ENCODE results near the gene TGFBR2.
A peak's percentile ranks its signal among the peaks of the same experiment; 100 is the strongest.

Gene TGFBR2

GRCh38 chr3:30644615-30645014 is 38.2 kb downstream of the TGFBR2 start:
- no peak for TF ChIP-seq CTCF (IDR thresholded peaks at IDR 0.05; ENCODE audit: low read depth, low read length)
- TF ChIP-seq EZH2phosphoT487 (IDR thresholded peaks at IDR 0.05; ENCODE audit: low read depth): no peak
- Histone ChIP-seq H3K36me3 (replicated peaks; ENCODE audit: low read depth, low read length) (peaks cover 23% of the 10 kb centered on the region), H3K27ac (ENCODE audit: low read length) (no peak overlapping the region), H3K9me3 (ENCODE audit: insufficient read depth, low read length) (no peaks in the 10 kb centered on the region), H2AFZ (ENCODE audit: low read depth, low read length) (no peak overlapping the region), H3K27me3 (ENCODE audit: low read depth, low read length) (peaks cover 26% of the 10 kb centered on the region), H3K4me2 (ENCODE audit: low read length) (peak overlapping the region; percentile 11; the same call in 1 of the 2 replicates), H3K4me3 (ENCODE audit: low read length) (no peak overlapping the region), H3K79me2 (ENCODE audit: low read length) (peaks cover 36% of the 10 kb centered on the region), H3K9ac (ENCODE audit: low read length) (no peak overlapping the region), H3K4me1 (ENCODE audit: low read length) (peaks cover 65% of the 10 kb centered on the region), H4K20me1 (ENCODE audit: insufficient read depth, low read length) (peaks cover 9% of the 10 kb centered on the region; the same call in 1 of the 2 replicates)

GRCh38 chr3:30645077-30645476 is 38.7 kb downstream of the TGFBR2 start:
- H3K9me3 ChIP-seq (ENCODE audit: insufficient read depth, low read length): no peaks in the 10 kb centered on the region
- H3K27ac ChIP-seq (ENCODE audit: low read length): no peak overlapping the region
- peaks cover 36% of the 10 kb centered on the region for H3K79me2 ChIP-seq (ENCODE audit: low read length)
- H3K27me3 ChIP-seq (ENCODE audit: low read depth, low read length): peaks cover 30% of the 10 kb centered on the region
- TF ChIP-seq CTCF (IDR thresholded peaks at IDR 0.05; ENCODE audit: low read depth, low read length): no peak
- TF ChIP-seq EZH2phosphoT487 (IDR thresholded peaks at IDR 0.05; ENCODE audit: low read depth): no peak
- no peak overlapping the region for H3K9ac ChIP-seq (ENCODE audit: low read length)
- H3K4me2 ChIP-seq (ENCODE audit: low read length): 0 out of 2 replicates have a peak overlapping the region, but pooled peaks have one; percentile 11
- no peak overlapping the region for H2AFZ ChIP-seq (ENCODE audit: low read depth, low read length)
- H3K36me3 ChIP-seq (replicated peaks; ENCODE audit: low read depth, low read length): peaks cover 24% of the 10 kb centered on the region
- H4K20me1 ChIP-seq (ENCODE audit: insufficient read depth, low read length): peaks cover 9% of the 10 kb centered on the region; the same call in 1 of the 2 replicates
- H3K4me3 ChIP-seq (ENCODE audit: low read length): no peak overlapping the region
- peaks cover 67% of the 10 kb centered on the region for H3K4me1 ChIP-seq (ENCODE audit: low read length)

GRCh38 chr3:30646181-30646876 is 39.9 kb downstream of the TGFBR2 start:
- no peak overlapping the region for H3K4me3 ChIP-seq (ENCODE audit: low read length)
- no peaks in the 10 kb centered on the region for H3K9me3 ChIP-seq (ENCODE audit: insufficient read depth, low read length)
- H2AFZ ChIP-seq (ENCODE audit: low read depth, low read length): no peak overlapping the region
- H3K4me1 ChIP-seq (ENCODE audit: low read length): peaks cover 56% of the 10 kb centered on the region
- peaks cover 28% of the 10 kb centered on the region for H3K79me2 ChIP-seq (ENCODE audit: low read length)
- no peak overlapping the region for H3K4me2 ChIP-seq (ENCODE audit: low read length)
- H3K36me3 ChIP-seq (replicated peaks; ENCODE audit: low read depth, low read length): peaks cover 35% of the 10 kb centered on the region
- peaks cover 9% of the 10 kb centered on the region; the same call in 1 of the 2 replicates for H4K20me1 ChIP-seq (ENCODE audit: insufficient read depth, low read length)
- no peak for TF ChIP-seq EZH2phosphoT487 (IDR thresholded peaks at IDR 0.05; ENCODE audit: low read depth)
- no peak for TF ChIP-seq CTCF (IDR thresholded peaks at IDR 0.05; ENCODE audit: low read depth, low read length)
- no peak overlapping the region for H3K27ac ChIP-seq (ENCODE audit: low read length)
- no peak overlapping the region for H3K9ac ChIP-seq (ENCODE audit: low read length)
- H3K27me3 ChIP-seq (ENCODE audit: low read depth, low read length): peaks cover 38% of the 10 kb centered on the region

GRCh38 chr3:30646961-30647752 is 40.8 kb downstream of the TGFBR2 start:
- H3K4me1 ChIP-seq (ENCODE audit: low read length): peaks cover 48% of the 10 kb centered on the region
- H2AFZ ChIP-seq (ENCODE audit: low read depth, low read length): no peak overlapping the region
- no peak overlapping the region for H3K4me2 ChIP-seq (ENCODE audit: low read length)
- peaks cover 9% of the 10 kb centered on the region; the same call in 1 of the 2 replicates for H4K20me1 ChIP-seq (ENCODE audit: insufficient read depth, low read length)
- no peak overlapping the region for H3K27ac ChIP-seq (ENCODE audit: low read length)
- no peak overlapping the region for H3K9ac ChIP-seq (ENCODE audit: low read length)
- peaks cover 41% of the 10 kb centered on the region for H3K36me3 ChIP-seq (replicated peaks; ENCODE audit: low read depth, low read length)
- no peak overlapping the region for H3K4me3 ChIP-seq (ENCODE audit: low read length)
- TF ChIP-seq CTCF (IDR thresholded peaks at IDR 0.05; ENCODE audit: low read depth, low read length) (no peak), EZH2phosphoT487 (IDR thresholded peaks at IDR 0.05; ENCODE audit: low read depth) (no peak)
- H3K9me3 ChIP-seq (ENCODE audit: insufficient read depth, low read length): no peaks in the 10 kb centered on the region
- H3K79me2 ChIP-seq (ENCODE audit: low read length): peaks cover 19% of the 10 kb centered on the region
- peaks cover 36% of the 10 kb centered on the region for H3K27me3 ChIP-seq (ENCODE audit: low read depth, low read length)
